A204.1 (cell line): ENCODE data around the gene RRP36.
"Not testable (repeated sequence)": the region's sequence is repeated elsewhere in the genome, so short reads cannot be mapped to it uniquely, and the experiment has no call there.

ENCODE experiments used
- FAIRE-seq: peaks from 2 replicates; lab custom pipeline; 2012; peaks lifted over from hg19 to GRCh38; lab: Jason Lieb, UNC

Gene RRP36

GRCh38 chr6:43037706-43038105 is 16.3 kb downstream of the RRP36 start:
- no peak for FAIRE-seq

GRCh38 chr6:43038727-43039126 is 17.3 kb downstream of the RRP36 start:
- no peak for FAIRE-seq

- no peak for FAIRE-seq
Measured at GRCh38 chr6:43040542-43041257, 19.3 kb downstream of the RRP36 start.

GRCh38 chr6:43041475-43041874 is 20.1 kb downstream of the RRP36 start:
- not testable (repeated sequence) for FAIRE-seq

- FAIRE-seq: no peak
Measured at GRCh38 chr6:43043310-43043709, 21.9 kb downstream of the RRP36 start.

- FAIRE-seq: no peak
Measured at GRCh38 chr6:43045371-43045930, 24.0 kb downstream of the RRP36 start.

GRCh38 chr6:43047998-43048397 is 26.6 kb downstream of the RRP36 start:
- no peak for FAIRE-seq

GRCh38 chr6:43050981-43051380 is 29.6 kb downstream of the RRP36 start:
- FAIRE-seq: no peak

GRCh38 chr6:43052225-43052841 is 30.9 kb downstream of the RRP36 start:
- no peak for FAIRE-seq

- no peak for FAIRE-seq
Measured at GRCh38 chr6:43052842-43053544, 31.6 kb downstream of the RRP36 start.

GRCh38 chr6:43053545-43054205 is 32.3 kb downstream of the RRP36 start, which contains the start of gene CUL7:
TSS of gene CUL7 (minus strand) at chr6:43053851. CDS start at chr6:43052788, 1,063 bp downstream.
- peak; percentile 93 for FAIRE-seq

- no peak for FAIRE-seq
Measured at GRCh38 chr6:43054206-43054943, 33.0 kb downstream of the RRP36 start.

GRCh38 chr6:43055966-43056365 is 34.5 kb downstream of the RRP36 start:
- no peak for FAIRE-seq

- no peak for FAIRE-seq
Measured at GRCh38 chr6:43058531-43058930, 37.1 kb downstream of the RRP36 start.

- FAIRE-seq: peak; percentile 79
Measured at GRCh38 chr6:43059168-43060033, 38.0 kb downstream of the RRP36 start, which contains the start of the genes KLC4 and MRPL2. TSS of gene KLC4 (plus strand) at chr6:43059631. CDS start at chr6:43061336, 1,705 bp downstream. TSS of gene MRPL2 (minus strand) at chr6:43059434. CDS start at chr6:43059381, 53 bp downstream.

- no peak for FAIRE-seq
Measured at GRCh38 chr6:43060034-43060754, 38.8 kb downstream of the RRP36 start.

- FAIRE-seq: no peak
Measured at GRCh38 chr6:43060755-43061633, 39.6 kb downstream of the RRP36 start.

- FAIRE-seq: no peak
Measured at GRCh38 chr6:43061861-43062260, 40.4 kb downstream of the RRP36 start.

GRCh38 chr6:43062818-43063217 is 41.4 kb downstream of the RRP36 start:
- FAIRE-seq: no peak
